B cell (primary cell): ENCODE results near the gene POFUT1. TPM values are rescaled to one million over a fixed set of nuclear protein-coding genes. Genes with fewer than 3 reads are reported as not detected.

ENCODE experiments used
- ATAC-seq: fragments of 200-7000 bp; cut with Tn5 transposase; one replicate; pipeline ENCODE4 v1.10.0; 2021; ENCODE audit warnings: low read depth, mild to moderate bottlenecking, moderate number of reproducible peaks, moderate library complexity
- CTCF ChIA-PET: fragments of 350-600 bp; sonication (Branson Sonifier 250); formaldehyde crosslinking; loops from one replicate; lab custom pipeline; 2021; ENCODE audit warnings: antibody characterized with exemption, inconsistent platforms; lab: Charles Lee
- POLR2A ChIA-PET: fragments of 350-600 bp; sonication (Branson Sonifier 250); formaldehyde crosslinking; loops from one replicate; lab custom pipeline; 2021; ENCODE audit warnings: antibody characterized with exemption; lab: Charles Lee
- DNase-seq: peaks from one replicate; pipeline ENCODE4 v3.0.0; 2013
- H2AFZ ChIP-seq: 2 replicates; pipeline ENCODE4 v1.6.1; 2012; ENCODE audit warnings: mild to moderate bottlenecking, low read depth, low read length; ENCODE audit not compliant: insufficient read depth, poor library complexity, severe bottlenecking
- H3K27ac ChIP-seq, 2 donors: 1 replicate in 1 of 2; 2 replicates in 1 of 2; pipeline ENCODE4 v1.5.1; 2012 to 2013; ENCODE audit warnings: low read length in 2 of 2, mild to moderate bottlenecking in 2 of 2, moderate library complexity in 1 of 2
- H3K27me3 ChIP-seq, 4 experiments: fragments of 200-600 bp in 1 of 4; sonication (generic) in 1 of 4; replicated peaks in 1 of 4; 1 replicate in 2 of 4; 2 replicates in 2 of 4; pipeline versions ENCODE4 v1.6.1 to v1.7.0; 2013 to 2016; ENCODE audit warnings: low read length in 3 of 4, mild to moderate bottlenecking in 2 of 4, mixed read lengths in 1 of 4, moderate library complexity in 1 of 4; ENCODE audit not compliant: insufficient read depth in 4 of 4, control insufficient read depth in 3 of 4; ENCODE audit errors: control extremely low read depth in 1 of 4
- H3K36me3 ChIP-seq, 2 experiments: replicated peaks in 1 of 2; 1 replicate in 1 of 2; 2 replicates in 1 of 2; pipeline versions ENCODE4 v1.6.1 to v1.7.1; 2013; ENCODE audit warnings: low read length in 1 of 2; ENCODE audit not compliant: insufficient read depth in 2 of 2, control insufficient read depth in 1 of 2; ENCODE audit errors: control extremely low read depth in 1 of 2, extremely low read depth in 1 of 2
- H3K4me1 ChIP-seq, 2 donors: fragments of 200-600 bp in 1 of 2; sonication (generic) in 1 of 2; 1 replicate in 1 of 2; 2 replicates in 1 of 2; pipeline versions ENCODE4 v1.5.1 to v1.6.1; 2013 to 2017; ENCODE audit warnings: low read length in 2 of 2; ENCODE audit not compliant: control insufficient read depth in 2 of 2, insufficient read depth in 2 of 2
- H3K4me2 ChIP-seq: replicated peaks from 2 replicates; pipeline ENCODE3; 2012; ENCODE audit warnings: mild to moderate bottlenecking, low read depth, low read length; ENCODE audit not compliant: poor library complexity, severe bottlenecking
- H3K4me3 ChIP-seq, 5 experiments: fragments of 200-600 bp in 1 of 5; sonication (generic) in 1 of 5; 1 replicate in 3 of 5; 2 replicates in 2 of 5; pipeline versions ENCODE4 v1.5.1 to v1.7.0; 2011 to 2016; ENCODE audit warnings: low read length in 4 of 5, mild to moderate bottlenecking in 4 of 5, low read depth in 2 of 5, control low read depth in 1 of 5, moderate library complexity in 1 of 5; ENCODE audit not compliant: insufficient read depth in 1 of 5; ENCODE audit errors: control extremely low read depth in 1 of 5, extremely low read depth in 1 of 5
- H3K79me2 ChIP-seq: fragments of 200-600 bp; sonication (generic); one replicate; pipeline ENCODE4 v1.6.0; 2016; ENCODE audit warnings: low read length; ENCODE audit not compliant: control insufficient read depth, insufficient read depth
- H3K9ac ChIP-seq: fragments of 200-600 bp; sonication (generic); 2 replicates; pipeline ENCODE4 v1.6.1; 2017; ENCODE audit warnings: mild to moderate bottlenecking, low read length, moderate library complexity
- H3K9me3 ChIP-seq, 3 donors: one replicate each; pipeline versions ENCODE4 v1.6.1 to v1.7.1; 2013; ENCODE audit warnings: low read length in 2 of 3; ENCODE audit not compliant: control insufficient read depth in 2 of 3, insufficient read depth in 1 of 3; ENCODE audit errors: control extremely low read depth in 1 of 3
- H4K20me1 ChIP-seq: 2 replicates; pipeline ENCODE4 v1.6.0; 2012; ENCODE audit warnings: mild to moderate bottlenecking, low read length; ENCODE audit not compliant: insufficient read depth, control insufficient read depth, poor library complexity, severe bottlenecking
- H3K27ac Mint-ChIP-seq: one replicate; pipeline ENCODE4 v1.8.0; 2021; ENCODE audit warnings: mixed read lengths
- H3K27me3 Mint-ChIP-seq: one replicate; pipeline ENCODE4 v1.8.0; 2021; ENCODE audit warnings: mixed read lengths
- H3K4me1 Mint-ChIP-seq: one replicate; pipeline ENCODE4 v1.8.0; 2021; ENCODE audit warnings: mixed read lengths
- H3K4me3 Mint-ChIP-seq: one replicate; pipeline ENCODE4 v1.8.0; 2021; ENCODE audit warnings: mixed read lengths
- H3K9me3 Mint-ChIP-seq: one replicate; pipeline ENCODE4 v1.8.0; 2022; ENCODE audit warnings: mixed read lengths; ENCODE audit not compliant: insufficient read depth
- CTCF ChIP-seq: fragments of 200-600 bp; IDR thresholded peaks from one replicate; pipeline ENCODE4 v1.8.0; 2022; ENCODE audit warnings: antibody characterized with exemption, mild to moderate bottlenecking
- EZH2 ChIP-seq: IDR thresholded peaks from 2 replicates; pipeline ENCODE4 v1.6.1; 2012; ENCODE audit warnings: borderline replicate concordance, low read depth, mild to moderate bottlenecking, moderate library complexity, low read length; ENCODE audit not compliant: insufficient read depth, poor library complexity, severe bottlenecking
- WGBS: methylation state at CpG from one replicate; pipeline ENCODE4 v1.1.5; 2013; ENCODE audit warnings: missing lambda C conversion rate; ENCODE audit not compliant: insufficient coverage; 5-methylcytosine and 5-hydroxymethylcytosine counted together
- intact Hi-C: fragments of 100-400 bp; cut with micrococcal nuclease; formaldehyde crosslinking; loops from one replicate; pipeline ENCODE4 v1.10.0; 2022
- polyA plus RNA-seq: library from polyadenylated mRNA; depleted of rRNA; stranded (reverse); fragments of >200 nt; gene quantifications from 2 replicates; pipeline ENCODE4 v1.2.3, GENCODE V29; 2012
- total RNA-seq, 2 donors: library from RNA; stranded (reverse); fragments of 120-200 nt in 1 of 2; gene quantifications; 1 replicate in 1 of 2; 2 replicates in 1 of 2; pipeline versions ENCODE4 v1.2.3 to v1.2.4, GENCODE V29; 2013 to 2022

Gene POFUT1
- total and polyA plus RNA-seq, 2 donors (not counting 1 experiment from before 2014, with no cell fraction given): 7.8 to 18.1 TPM

GRCh38 chr20:32248043-32248442, 40.4 kb downstream of the POFUT1 start:
- H3K9me3 ChIP-seq: no peaks in the 10 kb centered on the region
- intact Hi-C loops: no loop called here
- Mint-ChIP-seq H3K4me3 (no peak overlapping the region), H3K27ac (no peak overlapping the region), H3K9me3 (no peaks in the 10 kb centered on the region), H3K4me1 (peaks cover 8% of the 10 kb centered on the region), H3K27me3 (peaks cover 4% of the 10 kb centered on the region)
- no peak overlapping the region for H3K9ac ChIP-seq
- no peak overlapping the region for H3K4me2 ChIP-seq
- no peaks in the 10 kb centered on the region for H3K36me3 ChIP-seq
- ATAC-seq (no peak), DNase-seq (no peak)
- no peaks in the 10 kb centered on the region for H4K20me1 ChIP-seq
- H3K27me3 ChIP-seq: no peaks in the 10 kb centered on the region
- 90% methylated on average over 5 of the region's 5 CpGs for WGBS
- ChIA-PET CTCF (interaction anchor here (0.6 kb wide), 1 partner anchor 375 kb away, joined by 3 read pairs; no protein-coding TSS in a partner anchor), POLR2A (no interaction called here)
- H3K4me1 ChIP-seq: peaks cover 0 to 5% of the 10 kb centered on the region in 2 donors
- no peak overlapping the region for H3K4me3 ChIP-seq
- H2AFZ ChIP-seq: no peak overlapping the region
- no peak for TF ChIP-seq EZH2
- no peaks in the 10 kb centered on the region for H3K79me2 ChIP-seq
- H3K27ac ChIP-seq: no peak overlapping the region

GRCh38 chr20:32249030-32249738, 41.5 kb downstream of the POFUT1 start:
- H3K79me2 ChIP-seq: no peaks in the 10 kb centered on the region
- no peak overlapping the region for H3K27ac ChIP-seq
- intact Hi-C loops: no loop called here
- no peak overlapping the region for H3K4me3 ChIP-seq
- H3K4me3 Mint-ChIP-seq: no peak overlapping the region
- H3K9ac ChIP-seq: no peak overlapping the region
- DNase-seq (no peak), ATAC-seq (no peak)
- H3K9me3 Mint-ChIP-seq: no peaks in the 10 kb centered on the region
- CTCF ChIA-PET: no interaction called here
- H3K4me1 ChIP-seq: peaks cover 0 to 5% of the 10 kb centered on the region in 2 donors
- POLR2A ChIA-PET: no interaction called here
- H3K4me1 Mint-ChIP-seq: peaks cover 8% of the 10 kb centered on the region
- no peaks in the 10 kb centered on the region for H3K27me3 ChIP-seq
- H3K27me3 Mint-ChIP-seq: peaks cover 4% of the 10 kb centered on the region
- H2AFZ ChIP-seq: no peak overlapping the region
- H3K4me2 ChIP-seq: no peak overlapping the region
- 80% methylated on average over 4 of the region's 9 CpGs for WGBS
- TF ChIP-seq CTCF (no peak), EZH2 (no peak)
- H4K20me1 ChIP-seq: no peaks in the 10 kb centered on the region
- H3K9me3 ChIP-seq: peaks cover 0 to 5% (median 3%) of the 10 kb centered on the region in 3 donors
- H3K27ac Mint-ChIP-seq: no peak overlapping the region
- no peaks in the 10 kb centered on the region for H3K36me3 ChIP-seq
